GM21515 (cell line): ENCODE measurements around the gene DOK6.
"Not testable (repeated sequence)": the region's sequence is repeated elsewhere in the genome, so short reads cannot be mapped to it uniquely, and the experiment has no call there.

Experiments
- ATAC-seq: cut with Tn5 transposase; IDR thresholded peaks from one replicate; pipeline ENCODE4 v1.9.1; 2021; ENCODE audit not compliant: unreplicated experiment

The DOK6 gene

DNA sequence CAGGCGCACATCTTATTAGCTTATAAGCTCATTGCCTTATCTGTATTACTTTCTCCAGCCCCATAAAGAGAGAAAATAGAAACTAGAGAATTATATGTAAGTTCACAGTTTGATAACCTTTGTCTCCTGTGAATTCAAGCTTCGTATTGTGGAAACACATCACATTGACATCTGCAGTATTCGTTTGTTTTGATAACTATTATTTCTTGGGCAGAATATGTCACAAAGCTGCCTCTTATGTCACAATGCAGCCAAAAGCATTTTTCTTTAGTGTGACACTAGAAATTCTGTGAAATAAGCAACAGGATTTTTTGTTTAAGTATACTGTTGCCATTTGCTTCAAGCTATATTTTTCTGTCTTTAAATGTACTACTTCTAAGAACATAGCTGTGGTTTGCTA lies 221.5 kb downstream of the DOK6 start:
- no peak for ATAC-seq

DNA sequence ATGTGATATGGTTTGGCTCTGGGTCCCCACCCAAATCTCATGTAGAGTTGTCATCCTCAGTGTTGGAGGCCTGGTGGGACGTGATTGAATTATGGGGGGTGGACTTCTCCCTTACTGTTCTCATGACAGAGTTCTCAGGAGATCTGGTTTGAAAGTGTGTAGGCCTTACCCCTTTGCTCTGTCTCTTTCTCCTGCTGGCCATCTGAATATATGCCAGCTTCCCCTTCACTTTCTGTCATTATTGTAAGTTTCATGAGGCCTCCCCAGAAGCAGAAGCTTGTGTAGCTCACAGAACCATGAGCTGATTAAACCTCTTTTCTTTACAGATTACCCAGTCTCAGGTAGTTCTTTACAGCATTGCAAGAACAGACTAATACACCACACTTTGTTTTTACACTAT lies 222.3 kb downstream of the DOK6 start:
- ATAC-seq = no peak

DNA sequence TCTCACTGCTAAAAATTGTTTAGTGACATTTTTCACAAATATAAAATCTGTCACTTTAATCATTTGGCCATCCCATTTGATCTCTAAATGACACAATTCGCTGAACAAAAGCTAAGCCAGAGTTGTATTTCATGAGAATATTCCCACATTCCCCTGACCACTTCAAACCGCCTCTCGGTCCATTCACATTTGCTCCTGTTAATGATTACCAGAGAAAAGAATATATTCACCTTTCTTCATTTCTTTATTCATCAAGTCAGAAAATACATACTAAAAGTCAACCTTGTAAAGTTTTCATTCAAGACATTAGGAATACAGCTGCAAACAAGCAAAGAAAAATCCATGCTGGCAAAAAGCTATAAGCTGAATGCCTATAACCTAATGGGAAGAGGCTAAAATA lies 225.5 kb downstream of the DOK6 start:
- ATAC-seq = no peak

DNA sequence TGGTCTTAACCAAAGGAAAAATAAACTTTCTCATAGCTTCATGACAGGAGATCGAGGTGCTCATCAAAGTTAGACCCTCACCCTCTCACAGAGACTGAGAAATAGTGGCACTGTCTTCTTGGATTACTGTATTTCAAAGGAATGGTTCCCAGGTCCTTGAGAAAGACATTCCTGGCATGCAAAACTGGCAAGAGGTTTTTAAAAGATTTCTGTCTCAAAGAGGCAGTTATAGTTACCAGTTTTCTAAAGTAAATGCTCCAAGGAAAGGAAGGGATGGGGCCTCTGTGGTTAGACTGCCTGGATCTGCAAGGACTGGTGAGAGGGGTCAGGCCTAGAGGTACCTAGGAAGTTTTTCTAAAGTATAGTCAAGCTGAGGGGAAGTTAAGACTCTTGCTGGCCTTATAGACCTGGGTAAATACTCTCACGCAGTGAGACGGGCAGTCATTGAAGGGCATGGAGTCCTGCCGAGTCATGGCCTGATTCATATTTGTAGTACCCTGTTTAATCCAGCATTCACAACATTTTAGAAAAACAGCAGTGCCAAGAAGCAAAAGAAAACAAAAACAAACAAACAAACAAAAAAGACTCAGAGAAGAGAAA lies 226.1 kb downstream of the DOK6 start:
- no peak for ATAC-seq

DNA sequence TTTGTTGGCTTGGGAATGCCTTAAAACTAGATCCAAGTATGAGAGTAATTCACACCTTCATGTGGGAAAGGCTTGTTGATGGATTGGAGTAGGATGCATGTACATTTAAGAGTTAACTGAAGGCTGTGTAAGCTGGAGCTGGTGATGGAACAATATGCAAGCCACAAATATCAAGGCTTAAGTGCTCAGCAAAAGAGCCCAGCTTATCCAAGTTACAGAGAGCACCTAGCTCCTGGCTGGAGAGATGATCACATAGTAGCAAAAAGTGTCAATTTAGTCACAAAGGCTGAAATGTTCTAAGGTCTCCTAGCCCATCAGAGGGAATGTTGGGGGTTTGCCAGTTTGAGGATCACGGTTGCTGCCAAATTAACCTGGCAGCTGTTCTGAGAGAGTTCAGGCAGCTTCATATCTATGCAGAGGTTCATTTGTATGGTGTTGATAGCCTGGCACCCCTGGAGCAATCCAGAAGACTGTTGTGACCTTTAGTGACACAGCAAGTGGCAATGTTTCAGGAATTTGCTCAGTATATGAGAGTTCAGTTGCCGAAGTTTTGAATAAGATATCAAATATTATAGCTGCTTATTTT lies 228.2 kb downstream of the DOK6 start:
- no peak for ATAC-seq

DNA sequence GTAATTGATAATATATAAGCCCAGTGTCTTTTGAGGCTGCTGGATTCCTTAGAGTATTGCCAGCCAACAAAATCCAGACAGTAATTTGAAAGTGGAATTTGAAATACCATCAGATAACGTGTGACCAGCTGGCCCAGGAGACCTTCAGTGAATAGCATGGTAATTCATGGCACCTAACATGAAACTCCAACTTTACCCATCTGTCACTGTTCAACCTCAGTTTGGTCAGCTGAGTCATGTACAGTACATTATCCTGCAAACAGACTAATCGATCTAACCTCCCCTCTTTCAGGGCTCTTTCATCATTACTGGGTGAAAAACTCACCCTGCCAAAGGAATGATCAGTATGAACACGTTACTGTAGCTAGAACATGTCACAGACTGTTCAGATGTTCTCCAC lies 230.6 kb downstream of the DOK6 start:
- ATAC-seq = no peak

DNA sequence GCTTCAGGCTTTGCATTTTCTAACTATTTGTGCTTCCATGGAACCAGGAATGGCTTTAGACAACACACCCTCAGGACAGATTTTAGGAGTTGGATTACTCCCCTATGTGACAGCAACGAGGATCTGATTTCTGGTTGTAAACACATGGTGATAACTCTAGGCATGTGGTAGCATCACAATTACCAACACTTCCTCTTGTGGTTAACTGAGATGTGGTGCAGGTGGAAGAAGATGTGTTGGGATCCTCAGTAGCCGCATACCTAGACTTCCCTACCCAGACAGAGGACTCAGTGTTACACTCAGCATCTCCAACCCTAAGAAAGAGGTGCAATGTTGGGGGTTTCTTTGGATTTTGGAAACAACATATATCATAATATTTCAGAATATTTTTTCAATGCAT lies 234.8 kb downstream of the DOK6 start:
- ATAC-seq = no peak

DNA sequence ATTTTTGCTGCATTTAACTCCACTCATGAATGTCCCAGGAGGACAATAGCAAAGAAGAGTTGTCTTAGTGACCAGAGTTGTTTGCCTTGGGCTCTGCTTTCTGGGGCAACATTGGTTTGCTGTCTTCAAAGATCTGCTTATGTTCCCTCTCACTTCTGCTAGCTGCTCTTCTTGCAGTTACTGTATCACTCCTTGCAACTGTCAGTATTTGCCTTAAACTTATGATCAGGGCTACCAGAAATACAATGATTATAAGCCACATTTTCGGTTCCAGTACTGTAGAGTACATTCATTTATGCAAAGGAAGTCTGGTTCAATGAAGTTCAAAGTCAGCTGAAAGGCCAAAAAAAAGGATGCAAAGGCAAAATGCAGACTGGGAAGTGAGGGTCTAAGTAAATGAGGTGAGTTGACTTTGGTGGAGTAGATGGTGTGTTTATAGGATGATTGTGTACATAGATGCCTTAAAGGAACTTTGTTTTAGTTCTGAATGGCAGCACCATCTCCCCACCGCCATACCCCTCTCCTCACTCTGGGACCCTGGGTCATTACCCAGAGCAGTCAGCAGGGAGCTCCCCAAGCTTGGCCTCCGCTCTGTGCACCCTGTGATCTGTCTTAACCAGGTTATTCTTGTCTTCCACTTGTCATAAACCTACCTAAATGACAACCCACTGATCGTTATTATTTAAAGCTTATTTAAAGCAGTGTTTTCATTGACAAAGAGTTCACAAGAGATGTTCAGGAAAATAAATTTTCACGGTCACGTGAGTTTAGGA lies 236.0 kb downstream of the DOK6 start:
- peak; percentile 77 for ATAC-seq

DNA sequence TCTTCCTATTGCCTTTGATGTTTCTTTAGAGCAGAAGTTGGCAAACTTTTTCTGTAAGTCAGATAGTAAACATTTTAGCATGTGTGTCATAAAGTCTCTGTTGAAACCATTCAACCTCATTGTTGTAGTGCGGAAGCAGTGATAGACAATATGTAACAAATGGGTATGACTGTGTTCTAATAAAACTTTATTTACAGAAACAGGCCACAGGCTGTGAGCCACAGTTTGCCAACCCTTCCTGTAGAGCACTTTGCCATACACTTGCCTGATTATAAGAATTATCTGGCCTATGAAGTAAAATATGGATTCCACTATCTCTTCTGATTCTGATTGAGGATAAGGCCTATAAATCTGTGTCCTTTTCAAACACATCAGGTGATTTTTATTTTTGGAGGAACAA lies 237.4 kb downstream of the DOK6 start:
- ATAC-seq = no peak

DNA sequence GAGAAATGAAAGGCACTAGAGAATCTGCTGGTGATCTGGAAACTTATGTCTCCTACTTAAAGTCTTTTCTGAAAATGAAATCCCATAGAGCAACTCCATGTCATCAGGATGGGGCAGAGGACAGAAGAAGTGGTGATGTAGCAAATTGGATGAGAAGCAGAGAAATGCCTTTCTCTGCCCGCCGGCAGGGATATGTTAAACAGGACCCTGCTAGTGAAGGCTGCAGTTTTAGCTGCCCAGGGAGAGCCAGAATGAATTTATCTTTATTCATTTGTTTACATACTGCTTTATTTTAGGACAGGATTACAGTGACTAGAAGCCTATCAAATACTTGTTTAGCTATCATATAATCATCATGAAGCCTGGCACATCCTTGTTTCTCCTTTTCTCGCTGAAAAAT lies 247.0 kb downstream of the DOK6 start:
- ATAC-seq = no peak

DNA sequence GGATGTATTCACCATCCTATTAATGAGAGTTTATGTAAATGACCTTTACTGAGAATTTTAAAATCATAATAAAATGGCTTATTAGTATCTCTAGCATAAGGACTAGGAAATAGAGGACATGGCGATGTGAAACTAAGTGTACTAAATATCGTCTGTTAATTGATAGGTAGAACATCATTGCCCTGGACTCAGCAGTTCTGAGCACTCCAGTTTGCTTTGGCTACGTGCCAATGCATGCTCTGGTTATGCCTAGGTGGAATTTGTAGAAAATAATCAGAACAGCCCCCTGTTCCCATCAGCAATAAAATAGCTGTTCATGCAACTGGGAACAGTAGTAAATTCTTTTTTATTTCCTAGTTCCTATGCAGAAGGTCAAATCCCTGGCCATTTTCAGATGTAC lies 247.8 kb downstream of the DOK6 start:
- ATAC-seq = no peak

DNA sequence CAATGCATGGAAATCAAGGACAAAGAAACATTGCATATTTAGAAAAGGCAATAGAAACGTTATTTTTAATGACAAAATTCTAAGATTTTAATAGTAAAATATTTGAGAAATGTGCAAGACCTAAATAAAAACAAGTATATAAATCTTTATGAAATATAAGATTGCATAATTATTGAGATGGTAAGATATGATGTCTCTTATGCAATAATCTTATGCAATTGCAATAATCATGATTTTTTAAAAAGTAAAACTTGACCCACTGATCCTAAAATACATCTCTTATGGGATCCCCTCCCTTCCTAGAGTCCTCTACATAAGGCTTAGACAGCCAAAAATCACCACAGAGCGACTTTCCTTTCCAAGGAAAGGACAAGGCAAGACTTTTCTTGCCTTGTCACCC lies 249.0 kb downstream of the DOK6 start:
- ATAC-seq = no peak

DNA sequence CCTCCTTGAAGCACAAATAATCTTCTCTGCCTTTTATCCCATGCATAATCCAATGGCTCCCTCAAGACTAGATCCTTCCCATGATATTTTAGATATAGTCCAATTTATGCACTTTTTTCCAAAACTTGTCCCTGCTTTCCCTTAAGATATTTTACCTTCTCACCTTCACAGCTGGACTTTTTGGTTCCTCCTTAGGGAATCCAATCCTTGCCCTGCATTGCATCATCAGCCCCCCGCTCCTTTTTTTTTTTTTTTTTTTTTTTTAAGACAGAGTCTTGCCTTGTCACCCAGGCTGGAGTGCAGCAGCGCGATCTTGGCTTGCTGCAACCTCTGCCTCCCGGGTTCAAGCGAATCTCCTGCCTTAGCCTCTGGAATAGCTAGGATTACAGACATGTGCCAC lies 250.6 kb downstream of the DOK6 start:
- no peak for ATAC-seq

DNA sequence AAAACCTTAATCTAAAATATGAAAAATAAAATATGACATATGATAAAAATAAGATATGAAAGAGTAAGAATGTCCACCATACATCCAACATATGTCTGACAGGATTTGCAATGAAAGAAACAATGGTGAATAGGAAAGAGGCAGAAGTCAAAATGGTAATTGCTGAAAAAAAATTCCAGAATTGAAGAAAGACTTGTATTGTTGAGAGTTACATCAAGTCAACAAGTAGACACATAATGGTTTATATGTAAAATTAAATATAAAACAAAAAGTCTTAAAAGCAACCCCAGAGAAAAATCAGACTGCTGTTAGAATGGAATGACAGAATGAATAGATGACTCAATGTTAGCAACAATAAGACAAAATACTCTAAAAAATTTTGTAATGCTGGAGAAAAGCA lies 255.1 kb downstream of the DOK6 start:
- ATAC-seq = no peak

DNA sequence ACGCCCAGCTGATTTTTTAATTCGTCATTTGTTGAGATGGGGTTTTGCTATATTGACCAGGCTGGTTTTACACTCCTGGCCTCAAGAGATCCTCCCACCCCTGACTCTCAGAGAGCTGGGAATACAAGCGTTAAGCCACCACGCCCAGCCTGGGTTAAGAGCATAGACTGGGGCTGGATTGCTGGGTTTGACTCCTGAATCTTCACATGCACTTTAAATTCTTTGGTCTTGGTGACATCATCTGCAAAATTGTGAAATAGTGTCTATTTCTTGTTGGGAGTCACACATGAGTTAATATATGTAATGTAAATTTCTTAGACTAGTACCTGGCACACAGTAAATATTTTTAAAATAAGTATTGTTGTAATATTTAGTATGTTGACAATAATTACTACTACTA lies 257.4 kb downstream of the DOK6 start:
- no peak for ATAC-seq

DNA sequence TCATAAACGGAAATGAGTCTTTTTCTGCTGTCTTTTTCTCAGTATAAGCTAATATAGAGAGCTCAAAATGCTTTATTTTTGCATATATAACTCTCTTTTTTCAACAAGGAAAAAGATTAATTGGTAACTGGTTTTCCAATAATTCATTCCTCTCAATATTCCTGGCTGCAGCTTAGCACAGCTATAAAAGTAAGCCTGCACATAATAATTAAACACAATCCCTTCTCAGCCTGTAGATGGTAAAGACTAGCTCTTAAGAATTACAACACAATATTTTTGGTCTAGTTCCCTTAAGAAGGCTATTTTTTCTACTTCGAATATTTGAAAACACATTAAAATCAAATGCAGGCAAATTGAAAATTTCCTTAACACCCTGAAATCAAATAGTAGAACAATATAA lies 258.0 kb downstream of the DOK6 start:
- ATAC-seq = no peak

DNA sequence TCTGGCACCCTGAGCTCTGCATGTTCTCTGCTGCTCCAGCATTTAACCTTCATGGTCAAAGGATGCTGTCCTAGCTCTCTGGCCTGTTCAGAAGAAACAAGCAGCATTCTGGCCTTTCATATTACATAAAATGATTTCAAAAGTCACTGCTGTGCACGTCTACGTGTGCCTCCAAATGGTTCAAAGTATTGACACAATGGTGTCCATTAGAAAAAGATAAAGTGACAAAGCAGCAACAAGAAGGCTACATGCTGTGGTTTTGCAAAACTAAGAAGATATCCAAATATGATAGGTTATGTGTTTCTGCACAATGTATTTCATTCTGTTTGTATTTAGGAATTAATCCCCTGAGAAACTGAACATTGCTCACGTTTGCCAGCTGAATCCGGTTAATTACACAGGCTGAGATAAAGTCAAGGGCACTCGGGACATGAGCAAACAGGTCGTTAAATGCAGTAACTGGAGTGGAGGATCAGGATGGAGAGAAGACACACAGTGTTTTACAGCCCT lies 258.5 kb downstream of the DOK6 start:
- ATAC-seq = no peak

DNA sequence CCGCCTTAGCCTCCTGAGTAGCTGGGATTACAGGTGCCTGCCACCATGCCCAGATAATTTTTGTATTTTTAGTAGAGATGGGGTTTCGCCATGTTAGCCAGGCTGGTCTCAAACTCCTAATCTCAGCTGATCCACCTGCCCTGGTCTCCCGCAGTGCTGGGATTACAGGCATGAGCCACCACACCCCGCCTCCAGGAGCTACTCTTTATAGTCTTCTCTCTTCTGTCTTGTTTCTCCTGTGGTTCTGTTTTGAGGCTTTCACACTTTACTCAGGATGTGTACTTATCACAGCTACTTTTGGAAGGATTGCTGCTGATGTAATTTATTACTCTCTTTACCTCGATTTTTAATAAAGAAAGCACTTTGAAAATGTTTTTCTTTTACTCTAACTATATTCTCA lies 261.4 kb downstream of the DOK6 start:
- ATAC-seq = not testable (repeated sequence)

DNA sequence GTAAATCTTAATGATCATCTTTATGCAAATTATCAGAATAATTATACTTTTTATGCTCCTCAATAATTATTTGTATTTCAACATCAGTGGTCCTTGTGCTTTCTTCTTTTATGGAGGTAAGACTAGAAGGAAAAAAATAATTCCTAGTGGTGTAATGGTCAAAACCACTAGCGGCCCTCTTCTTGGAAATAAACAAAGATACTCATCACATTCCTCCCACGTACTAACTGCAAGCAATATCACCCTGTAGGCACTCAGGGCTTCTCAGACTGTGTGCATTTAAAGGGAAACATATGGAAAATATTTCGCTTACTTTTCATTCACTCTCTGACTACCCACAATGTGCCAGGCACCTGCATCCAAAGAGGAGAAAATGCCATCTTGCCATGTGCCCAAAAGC lies 263.7 kb downstream of the DOK6 start:
- ATAC-seq = no peak

DNA sequence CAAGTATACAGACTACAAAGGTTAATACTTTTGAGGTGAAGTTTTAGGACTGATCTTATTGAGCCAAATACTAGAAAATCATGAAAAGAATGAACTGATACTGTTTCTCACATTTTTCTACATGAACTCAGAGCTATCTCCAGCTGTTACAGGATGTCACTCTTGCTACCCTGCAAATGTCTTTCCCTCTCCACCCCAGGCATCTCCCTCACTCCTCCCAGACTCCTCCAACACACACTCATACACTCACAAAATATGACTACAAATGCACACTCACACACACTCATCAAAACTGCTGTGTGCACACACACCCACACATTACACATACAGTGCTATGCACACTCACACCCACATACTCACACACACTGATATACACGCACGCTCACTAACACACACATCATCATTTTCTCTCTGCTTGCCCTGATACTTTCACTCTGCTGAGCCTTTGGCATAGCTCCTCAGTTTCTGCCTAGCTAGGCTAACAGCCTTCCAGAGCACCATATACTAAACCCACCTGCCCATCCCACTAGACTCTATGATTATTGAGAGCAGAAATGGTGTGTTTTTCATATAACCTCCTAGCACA lies 273.7 kb downstream of the DOK6 start:
- no peak for ATAC-seq

DNA sequence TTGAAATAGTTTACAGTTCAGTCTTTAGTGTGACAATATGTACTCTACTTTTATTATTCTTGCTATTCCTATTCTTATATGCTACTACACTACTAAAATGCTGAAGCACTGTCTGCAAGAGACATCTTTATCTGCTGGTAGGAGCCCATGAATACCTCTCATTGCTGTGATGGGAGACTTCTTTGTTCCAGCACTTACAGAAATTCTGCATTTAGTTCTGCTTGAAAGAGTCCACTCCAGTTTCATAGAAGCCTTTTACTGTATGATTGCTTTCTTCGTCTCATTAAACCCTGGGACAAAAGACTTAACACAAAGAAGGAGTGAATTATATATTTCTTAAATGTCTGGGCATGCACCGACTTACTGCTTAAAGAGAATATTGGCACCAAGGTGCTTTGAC lies 274.3 kb downstream of the DOK6 start:
- no peak for ATAC-seq

DNA sequence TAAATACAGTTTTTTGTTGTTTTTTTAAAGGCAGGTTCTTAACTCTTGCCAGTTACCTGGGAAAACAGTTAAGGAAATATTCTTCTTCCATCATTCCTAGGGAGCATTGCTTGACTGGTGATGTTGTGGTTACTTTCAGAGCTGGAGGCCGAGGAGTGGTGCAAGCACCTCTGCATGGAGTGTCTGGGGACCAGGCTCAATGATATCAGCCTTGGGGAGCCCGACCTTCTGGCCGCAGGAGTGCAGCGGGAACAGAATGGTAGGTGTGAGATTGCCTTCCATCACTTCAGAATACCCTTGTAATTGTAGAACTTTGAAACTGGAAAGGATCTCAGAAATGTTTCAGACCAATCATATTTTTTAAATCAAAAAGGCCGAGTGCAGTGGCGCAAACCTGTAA lies 276.9 kb downstream of the DOK6 start:
- ATAC-seq = no peak
